GM12878 (cell line): ENCODE results near the gene HSPB7. TPM values are rescaled to one million over a fixed set of nuclear protein-coding genes. Genes with fewer than 3 reads are reported as not detected.
A peak's percentile ranks its signal among the peaks of the same experiment; 100 is the strongest.

Source experiments
- ATF7 ChIP-seq: fragments of 450-650 bp; IDR thresholded peaks from 2 replicates; pipeline ENCODE4 v1.6.1; 2016; ENCODE audit warnings: low read depth, mild to moderate bottlenecking
- BCL3 ChIP-seq: IDR thresholded peaks from 2 replicates; pipeline ENCODE4 v1.6.1; 2011; ENCODE audit warnings: borderline replicate concordance, low read depth, mild to moderate bottlenecking, moderate library complexity, low read length; ENCODE audit not compliant: insufficient read depth, poor library complexity, severe bottlenecking
- BRCA1 ChIP-seq: IDR thresholded peaks from 2 replicates; pipeline ENCODE4 v1.6.1; 2011; ENCODE audit warnings: low read depth, low read length, improper control_type of control experiment
- CBFB ChIP-seq: IDR thresholded peaks from 2 replicates; pipeline ENCODE4 v1.6.1; 2016; ENCODE audit warnings: antibody characterized with exemption, low read depth
- CHD2 ChIP-seq: IDR thresholded peaks from 2 replicates; pipeline ENCODE4 v1.6.1; 2011; ENCODE audit warnings: low read depth, low read length, improper control_type of control experiment, borderline replicate concordance
- CREM ChIP-seq: IDR thresholded peaks from 2 replicates; pipeline ENCODE4 v1.6.1; 2014; ENCODE audit warnings: antibody characterized with exemption, low read depth
- EGR1 ChIP-seq, 2 experiments: IDR thresholded peaks; 1 replicate in 1 of 2; 2 replicates in 1 of 2; pipeline ENCODE4 v1.6.1; 2011 to 2012; ENCODE audit warnings: low read depth in 2 of 2, low read length in 2 of 2, borderline replicate concordance in 1 of 2, mild to moderate bottlenecking in 1 of 2, moderate library complexity in 1 of 2
- ELK1 ChIP-seq: IDR thresholded peaks from 2 replicates; pipeline ENCODE4 v1.6.1; 2012; ENCODE audit warnings: low read depth, low read length, improper control_type of control experiment
- ESRRA ChIP-seq: IDR thresholded peaks from 2 replicates; pipeline ENCODE4 v1.6.1; 2012; ENCODE audit warnings: mild to moderate bottlenecking, low read length, improper control_type of control experiment
- FOS ChIP-seq: IDR thresholded peaks from 3 replicates; pipeline ENCODE4 v1.6.1; 2011; ENCODE audit warnings: borderline replicate concordance; ENCODE audit not compliant: insufficient read length; ENCODE audit errors: extremely low read depth
- GATAD2B ChIP-seq: fragments of 450-650 bp; conservative IDR thresholded peaks from 2 replicates; pipeline ENCODE4 v1.6.1; 2017; ENCODE audit warnings: low read depth, mild to moderate bottlenecking, moderate library complexity
- MEF2A ChIP-seq: IDR thresholded peaks from 2 replicates; pipeline ENCODE4 v1.6.1; 2011; ENCODE audit warnings: low read depth, mild to moderate bottlenecking, low read length, moderate library complexity; ENCODE audit not compliant: insufficient read depth
- MTA2 ChIP-seq: fragments of 450-650 bp; IDR thresholded peaks from 2 replicates; pipeline ENCODE4 v1.6.1; 2016; ENCODE audit warnings: low read depth, mild to moderate bottlenecking, moderate library complexity
- NFXL1 ChIP-seq: fragments of 450-650 bp; IDR thresholded peaks from 2 replicates; pipeline ENCODE4 v1.6.1; 2017; ENCODE audit warnings: antibody characterized with exemption, mild to moderate bottlenecking, borderline replicate concordance
- NFYB ChIP-seq: IDR thresholded peaks from 2 replicates; pipeline ENCODE4 v1.6.1; 2011; ENCODE audit warnings: low read depth, mild to moderate bottlenecking, low read length, improper control_type of control experiment, moderate library complexity; ENCODE audit not compliant: insufficient read depth
- NR2F1 ChIP-seq: fragments of 450-650 bp; conservative IDR thresholded peaks from 2 replicates; pipeline ENCODE4 v1.6.1; 2017; ENCODE audit warnings: mild to moderate bottlenecking
- PAX5 ChIP-seq: IDR thresholded peaks from 2 replicates; pipeline ENCODE4 v1.6.1; 2011; ENCODE audit warnings: low read depth, low read length, borderline replicate concordance
- PML ChIP-seq: IDR thresholded peaks from 2 replicates; pipeline ENCODE4 v1.6.1; 2012; ENCODE audit warnings: low read length, inconsistent platforms
- RAD51 ChIP-seq: fragments of 450-650 bp; IDR thresholded peaks from 2 replicates; pipeline ENCODE4 v1.6.1; 2016; ENCODE audit warnings: moderate library complexity, mild to moderate bottlenecking, inconsistent platforms
- RUNX3 ChIP-seq: IDR thresholded peaks from 2 replicates; pipeline ENCODE4 v1.6.1; 2012; ENCODE audit warnings: low read length, inconsistent platforms
- SMARCA5 ChIP-seq: fragments of 450-650 bp; IDR thresholded peaks from 2 replicates; pipeline ENCODE4 v1.6.1; 2017; ENCODE audit warnings: mild to moderate bottlenecking
- TCF12 ChIP-seq: IDR thresholded peaks from 2 replicates; pipeline ENCODE4 v1.6.1; 2011; ENCODE audit warnings: low read depth, mild to moderate bottlenecking, low read length
- ZBED1 ChIP-seq: IDR thresholded peaks from 2 replicates; pipeline ENCODE4 v1.6.1; 2016; ENCODE audit warnings: borderline replicate concordance
- ZNF217 ChIP-seq: fragments of 450-650 bp; IDR thresholded peaks from 2 replicates; pipeline ENCODE4 v1.6.1; 2017; ENCODE audit warnings: antibody characterized with exemption, mild to moderate bottlenecking
- ZNF592 ChIP-seq: fragments of 450-650 bp; IDR thresholded peaks from 2 replicates; pipeline ENCODE4 v1.6.1; 2017; ENCODE audit warnings: mild to moderate bottlenecking, moderate library complexity
- polyA plus RNA-seq, 11 experiments: library from polyadenylated mRNA; depleted of rRNA in 4 of 11; unstranded in 6 of 11; stranded (reverse) in 5 of 11; fragments of >200 nt; fragmentation: Nextera tagmentation in 4 of 11; fragmentation: Illumina TruSeq in 1 of 11; extraction: Ambion mirVana in 4 of 11; extraction: Trizol in 1 of 11; gene quantifications; 1 replicate in 1 of 11; 2 replicates in 10 of 11; pipeline versions ENCODE4 v1.2.1 to v1.2.3, GENCODE V29; 2011 to 2016; ENCODE audit warnings: inconsistent platforms in 2 of 11, missing spikeins in 2 of 11, low read depth in 1 of 11
- total RNA-seq, 4 experiments: library from RNA; depleted of rRNA in 3 of 4; stranded (reverse); fragments of >200 nt in 3 of 4; fragmentation: Illumina TruSeq in 1 of 4; extraction: Trizol in 1 of 4; gene quantifications; 2 replicates each; pipeline versions ENCODE4 v1.2.1 to v1.2.3, GENCODE V29; 2013 to 2021

HSPB7 gene
- total and polyA plus RNA-seq, 10 of the 15 experiments (the other 5 are each of a cell fraction or from before 2014, with no cell fraction given): 0.34 TPM; not detected in 9

GRCh38 chr1:16013220-16013907 is 4.5 kb downstream of the HSPB7 start (continued):
- TF ChIP-seq ZNF592: no peak
- peak; percentile 21 for TF ChIP-seq BCL3
- TF ChIP-seq NFXL1: peak; percentile 88; the same call in 1 of the 2 replicates
- TF ChIP-seq ZBED1: no peak
- 0 out of 2 replicates have a peak, but pooled peaks have one; percentile 7 for TF ChIP-seq ESRRA
- TF ChIP-seq PAX5: no peak
- TF ChIP-seq EGR1 (IDR thresholded peaks at IDR 0.05; ENCODE audit: borderline replicate concordance in 1 of 2, low read depth in 2 of 2, low read length in 2 of 2): peak in 1 of 2 experiments; percentile 26; a peak in 1 of 3 replicates
- no peak for TF ChIP-seq ELK1
- 0 out of 2 replicates have a peak, but pooled peaks have one; percentile 5 for TF ChIP-seq CHD2
- TF ChIP-seq CREM: peak; percentile 37; the same call in 1 of the 2 replicates
- no peak for TF ChIP-seq NFYB
- TF ChIP-seq CBFB: 0 out of 2 replicates have a peak, but pooled peaks have one; percentile 43
- peak; percentile 77 for TF ChIP-seq RUNX3
- no peak for TF ChIP-seq BRCA1
- TF ChIP-seq RAD51: no peak
- TF ChIP-seq ATF7: peak; percentile 56
- TF ChIP-seq PML: no peak
- TF ChIP-seq GATAD2B: peak; percentile 32; the same call in 1 of the 2 replicates
- TF ChIP-seq FOS: no peak
- TF ChIP-seq SMARCA5: peak; percentile 83; the same call in 1 of the 2 replicates
- TF ChIP-seq TCF12: no peak
- TF ChIP-seq MTA2: peak; percentile 15; the same call in 1 of the 2 replicates
- 0 out of 2 replicates have a peak, but pooled peaks have one; percentile 58 for TF ChIP-seq NR2F1
- TF ChIP-seq ZNF217: no peak
- 0 out of 2 replicates have a peak, but pooled peaks have one; percentile 50 for TF ChIP-seq MEF2A
- TF ChIP-seq, all 136 proteins: peak for 19
